ENCODE results near the gene ZWINT.

The ZWINT gene

GRCh38 chr10:56351909-56352630 is 9.0 kb downstream of the ZWINT start:
- CTCF ChIA-PET: interaction anchor here (0.7 to 4.0 kb wide), 4 partner anchors 9 to 42 kb away, joined by 3 to 20 read pairs (median 4); partner anchors contain the start of gene ZWINT
- POLR2A ChIA-PET: no interaction called here

DNA sequence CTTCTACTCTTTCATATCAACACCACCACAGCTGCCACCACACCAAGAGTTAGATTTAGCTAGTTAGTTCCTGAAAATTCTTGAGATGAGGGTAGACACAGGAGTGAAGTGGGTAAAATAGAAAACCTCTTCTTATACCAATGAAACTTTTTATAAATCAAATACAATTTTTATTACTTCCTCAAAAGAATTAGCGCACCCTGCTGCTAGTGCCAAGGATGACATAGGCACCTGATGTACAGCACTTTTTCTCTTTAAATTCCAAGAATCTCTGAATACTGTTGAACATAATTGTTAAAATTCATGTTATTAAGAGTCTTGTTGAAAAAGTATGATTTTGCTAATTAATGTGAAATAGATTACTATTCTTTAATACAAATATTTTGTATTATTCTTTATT is 11.4 kb downstream of the ZWINT start:
- POLR2A ChIA-PET: no interaction called here
- TF ChIP-seq, protein P1, sequence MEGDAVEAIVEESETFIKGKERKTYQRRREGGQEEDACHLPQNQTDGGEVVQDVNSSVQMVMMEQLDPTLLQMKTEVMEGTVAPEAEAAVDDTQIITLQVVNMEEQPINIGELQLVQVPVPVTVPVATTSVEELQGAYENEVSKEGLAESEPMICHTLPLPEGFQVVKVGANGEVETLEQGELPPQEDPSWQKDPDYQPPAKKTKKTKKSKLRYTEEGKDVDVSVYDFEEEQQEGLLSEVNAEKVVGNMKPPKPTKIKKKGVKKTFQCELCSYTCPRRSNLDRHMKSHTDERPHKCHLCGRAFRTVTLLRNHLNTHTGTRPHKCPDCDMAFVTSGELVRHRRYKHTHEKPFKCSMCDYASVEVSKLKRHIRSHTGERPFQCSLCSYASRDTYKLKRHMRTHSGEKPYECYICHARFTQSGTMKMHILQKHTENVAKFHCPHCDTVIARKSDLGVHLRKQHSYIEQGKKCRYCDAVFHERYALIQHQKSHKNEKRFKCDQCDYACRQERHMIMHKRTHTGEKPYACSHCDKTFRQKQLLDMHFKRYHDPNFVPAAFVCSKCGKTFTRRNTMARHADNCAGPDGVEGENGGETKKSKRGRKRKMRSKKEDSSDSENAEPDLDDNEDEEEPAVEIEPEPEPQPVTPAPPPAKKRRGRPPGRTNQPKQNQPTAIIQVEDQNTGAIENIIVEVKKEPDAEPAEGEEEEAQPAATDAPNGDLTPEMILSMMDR (IDR thresholded peaks at IDR 0.05; ENCODE audit: control extremely low read depth, extremely low read depth, low read depth, missing control alignments): peak; percentile 9
- CTCF ChIA-PET: interaction anchor here (2.0 to 4.0 kb wide), 2 partner anchors 9 to 12 kb away, joined by 6 to 20 read pairs; partner anchors contain the start of gene ZWINT
- DNase-seq (ENCODE audit: extremely low spot score): no peak

More at GRCh38 chr10:56351909-56352630, 9.0 kb downstream of the ZWINT start:
- no peak for DNase-seq (ENCODE audit: extremely low spot score)
- TF ChIP-seq, protein P1 (IDR thresholded peaks at IDR 0.05; ENCODE audit: control extremely low read depth, extremely low read depth, low read depth, missing control alignments): no peak

DNA sequence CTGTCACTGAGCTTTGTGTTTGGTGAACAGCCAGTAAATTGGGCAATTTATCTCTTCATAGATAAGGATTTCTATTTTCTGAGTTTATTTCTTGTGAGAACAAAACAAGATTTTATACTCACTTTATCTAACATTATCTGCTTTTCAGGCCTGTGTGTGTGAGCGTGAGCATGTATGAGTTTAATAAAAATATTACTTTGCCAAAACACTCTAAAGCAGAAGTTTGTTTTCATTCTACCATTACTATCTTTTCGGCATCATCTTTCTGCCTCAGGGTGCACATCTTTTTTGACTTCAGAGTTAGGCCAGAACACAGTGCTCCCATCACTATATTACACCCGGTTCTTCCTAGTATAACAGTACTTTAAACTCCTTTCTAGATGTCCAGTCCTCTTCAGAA is 13.0 kb downstream of the ZWINT start:
- POLR2A ChIA-PET: no interaction called here
- no peak for DNase-seq (ENCODE audit: extremely low spot score)
- TF ChIP-seq, protein P1 (IDR thresholded peaks at IDR 0.05; ENCODE audit: control extremely low read depth, extremely low read depth, low read depth, missing control alignments): no peak
- CTCF ChIA-PET: no interaction called here

DNA sequence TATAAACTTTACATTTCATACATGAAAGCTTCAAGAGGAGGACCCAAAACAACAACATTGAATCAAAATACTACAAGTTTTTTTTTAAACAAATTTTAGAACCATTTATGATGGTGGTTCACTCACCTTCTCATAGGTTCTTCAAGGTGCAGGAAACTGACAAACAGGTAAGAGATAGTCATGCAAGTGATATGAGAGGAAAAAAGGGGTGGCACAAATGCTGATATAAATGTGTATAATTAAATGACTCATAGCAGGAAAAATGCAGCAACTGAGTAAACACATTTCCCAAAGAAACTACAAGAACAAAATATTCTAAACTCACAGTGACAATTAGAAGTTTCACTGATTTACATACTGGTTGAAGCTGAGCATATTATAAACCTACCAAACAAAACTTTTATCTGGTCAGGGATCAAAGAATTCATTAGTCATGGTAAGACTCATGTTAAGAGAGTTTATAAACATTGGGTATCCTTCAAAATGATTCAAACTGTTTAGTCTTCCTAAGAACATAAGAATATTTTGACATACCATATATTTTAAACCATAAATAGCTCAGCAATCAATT is 14.1 kb downstream of the ZWINT start:
- ChIA-PET POLR2A (no interaction called here), CTCF (no interaction called here)
- no peak for DNase-seq (ENCODE audit: extremely low spot score)
- TF ChIP-seq, protein P1 (IDR thresholded peaks at IDR 0.05; ENCODE audit: control extremely low read depth, extremely low read depth, low read depth, missing control alignments): no peak

GRCh38 chr10:56341612-56342011 is 19.4 kb downstream of the ZWINT start:
- ChIA-PET POLR2A (no interaction called here), CTCF (no interaction called here)
- TF ChIP-seq, protein P1 (IDR thresholded peaks at IDR 0.05; ENCODE audit: control extremely low read depth, extremely low read depth, low read depth, missing control alignments): no peak
- no peak for DNase-seq (ENCODE audit: extremely low spot score)

DNA sequence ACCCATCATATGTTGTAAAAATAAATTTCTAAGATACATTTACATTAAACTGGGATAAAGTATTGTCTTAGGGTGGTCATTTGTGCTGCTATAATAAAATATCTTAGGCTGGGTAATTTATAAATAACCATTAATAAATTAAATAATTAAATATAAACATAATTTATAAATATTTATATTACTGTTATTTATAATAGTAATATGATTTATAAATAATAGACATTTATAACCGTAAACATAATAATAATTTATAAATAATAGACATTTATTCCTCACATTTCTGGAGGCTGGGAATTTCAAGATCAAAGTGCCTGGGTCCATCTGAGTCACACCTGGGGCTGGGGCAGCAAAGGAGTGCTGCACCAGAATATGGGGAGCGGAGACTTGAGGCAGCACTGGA is 31.1 kb downstream of the ZWINT start:
- POLR2A ChIA-PET: no interaction called here
- DNase-seq (ENCODE audit: extremely low spot score): no peak
- TF ChIP-seq, protein P1 (IDR thresholded peaks at IDR 0.05; ENCODE audit: control extremely low read depth, extremely low read depth, low read depth, missing control alignments): no peak
- CTCF ChIA-PET: no interaction called here
